Neutrophil (primary cell): Measurements from ENCODE around the gene C4A.
"Not testable (repeated sequence)": the region's sequence is repeated elsewhere in the genome, so short reads cannot be mapped to it uniquely, and the experiment has no call there.

Experiments used
- H3K27ac ChIP-seq: fragments of 200-600 bp; sonication (generic); 2 replicates; pipeline ENCODE4 v1.5.1; 2016; ENCODE audit warnings: mild to moderate bottlenecking, moderate library complexity
- H3K27me3 ChIP-seq: fragments of 200-600 bp; sonication (generic); 2 replicates; pipeline ENCODE4 v1.6.0; 2016; ENCODE audit warnings: mild to moderate bottlenecking
- H3K36me3 ChIP-seq: fragments of 200-600 bp; sonication (generic); 2 replicates; pipeline ENCODE4 v1.5.1; 2017
- H3K4me1 ChIP-seq, 2 experiments: fragments of 200-600 bp in 1 of 2; sonication (generic) in 1 of 2; 1 replicate in 1 of 2; 2 replicates in 1 of 2; pipeline versions ENCODE4 v1.5.1 to v1.6.1; 2013 to 2016; ENCODE audit warnings: low read depth in 1 of 2, low read length in 1 of 2, mild to moderate bottlenecking in 1 of 2, moderate library complexity in 1 of 2; ENCODE audit not compliant: control insufficient read depth in 1 of 2, insufficient read depth in 1 of 2
- H3K4me3 ChIP-seq, 2 experiments: fragments of 200-600 bp in 1 of 2; sonication (generic) in 1 of 2; 1 replicate in 1 of 2; 2 replicates in 1 of 2; pipeline ENCODE4 v1.5.1; 2013 to 2016; ENCODE audit warnings: low read depth in 1 of 2, low read length in 1 of 2, mild to moderate bottlenecking in 1 of 2, moderate library complexity in 1 of 2
- H3K9me3 ChIP-seq: fragments of 200-600 bp; sonication (generic); 2 replicates; pipeline ENCODE4 v1.5.1; 2016

Gene C4A

DNA sequence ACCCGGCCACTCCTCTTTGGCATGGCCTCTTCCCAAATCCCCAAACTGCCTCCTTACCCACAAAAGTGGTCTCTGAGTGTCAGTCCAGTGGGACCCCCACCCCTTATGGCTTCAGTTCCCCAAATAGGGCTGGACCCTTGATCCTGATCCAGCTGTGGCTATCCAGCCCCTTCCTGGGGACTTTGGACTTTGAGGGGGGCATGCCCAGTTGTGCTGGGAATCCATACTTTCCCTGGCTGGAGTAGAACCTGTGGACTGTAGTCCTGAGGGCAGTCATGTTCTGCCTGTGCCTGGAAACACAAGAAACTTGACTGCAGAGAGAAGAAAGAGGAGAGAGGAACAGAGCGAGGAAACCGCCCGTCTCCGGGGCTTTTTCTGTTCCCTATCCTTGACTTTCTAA lies 55.3 kb downstream of the C4A start:
- H3K27me3 ChIP-seq, H3K4me1 ChIP-seq, H3K36me3 ChIP-seq, H3K27ac ChIP-seq, H3K4me3 ChIP-seq, H3K9me3 ChIP-seq: not testable (repeated sequence)

DNA sequence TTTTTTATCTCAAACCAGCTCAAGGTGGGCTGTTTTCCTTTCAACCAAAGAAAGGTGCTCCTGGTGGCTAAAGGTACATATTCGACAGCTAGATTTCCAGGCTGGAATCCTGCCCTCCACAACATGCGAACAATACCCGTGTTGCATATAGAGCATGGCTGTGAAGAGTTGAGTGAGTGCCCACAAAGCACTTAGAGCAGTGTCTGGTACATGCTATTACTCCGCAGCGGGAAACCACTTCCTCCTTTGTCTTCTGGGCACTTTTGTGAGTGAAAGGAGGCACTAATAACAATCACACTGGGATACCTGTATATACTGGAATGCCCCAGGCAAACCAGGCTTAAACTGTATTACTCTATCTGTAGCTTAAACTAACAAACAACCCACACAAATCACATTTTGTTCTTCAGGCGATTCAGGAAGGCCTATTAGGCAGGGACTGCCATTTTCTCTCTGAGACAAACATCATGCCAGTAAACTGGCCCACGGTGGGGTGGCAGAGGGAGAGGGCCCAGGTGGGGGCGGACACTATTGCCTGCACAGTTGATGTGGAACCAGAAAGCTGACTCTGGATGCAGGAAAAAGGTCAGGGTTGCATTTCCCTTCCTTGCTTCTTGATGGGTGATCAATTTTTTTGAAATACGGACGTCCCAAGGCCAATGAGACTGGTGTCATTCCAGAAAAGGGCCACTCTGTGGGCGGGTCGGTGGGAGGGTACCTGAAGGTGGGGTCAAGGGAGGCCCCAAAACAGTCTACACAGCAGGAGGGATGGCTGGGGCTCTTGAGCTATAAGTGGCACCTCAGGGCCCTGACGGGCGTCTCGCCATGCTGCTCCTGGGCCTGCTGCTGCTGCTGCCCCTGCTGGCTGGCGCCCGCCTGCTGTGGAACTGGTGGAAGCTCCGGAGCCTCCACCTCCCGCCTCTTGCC lies 56.0 kb downstream of the C4A start, which contains the start of gene CYP21A2:
CYP21A2 (plus strand) TSS at position 818 of the 927 bp plus-strand sequence; CDS start at position 826, 8 bp downstream.
- H3K36me3 ChIP-seq, H3K27me3 ChIP-seq, H3K9me3 ChIP-seq: not testable (repeated sequence)

DNA sequence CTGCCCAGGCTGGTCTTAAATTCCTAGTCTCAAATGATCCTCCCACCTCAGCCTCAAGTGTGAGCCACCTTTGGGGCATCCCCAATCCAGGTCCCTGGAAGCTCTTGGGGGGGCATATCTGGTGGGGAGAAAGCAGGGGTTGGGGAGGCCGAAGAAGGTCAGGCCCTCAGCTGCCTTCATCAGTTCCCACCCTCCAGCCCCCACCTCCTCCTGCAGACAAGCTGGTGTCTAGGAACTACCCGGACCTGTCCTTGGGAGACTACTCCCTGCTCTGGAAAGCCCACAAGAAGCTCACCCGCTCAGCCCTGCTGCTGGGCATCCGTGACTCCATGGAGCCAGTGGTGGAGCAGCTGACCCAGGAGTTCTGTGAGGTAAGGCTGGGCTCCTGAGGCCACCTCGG lies 57.0 kb downstream of the C4A start:
- H3K36me3 ChIP-seq, H3K4me3 ChIP-seq, H3K4me1 ChIP-seq, H3K9me3 ChIP-seq, H3K27ac ChIP-seq, H3K27me3 ChIP-seq: not testable (repeated sequence)

More for the DNA sequence above, 56.0 kb downstream of the C4A start, which contains the start of gene CYP21A2:
- H3K4me3 ChIP-seq, H3K27ac ChIP-seq, H3K4me1 ChIP-seq: not testable (repeated sequence)

DNA sequence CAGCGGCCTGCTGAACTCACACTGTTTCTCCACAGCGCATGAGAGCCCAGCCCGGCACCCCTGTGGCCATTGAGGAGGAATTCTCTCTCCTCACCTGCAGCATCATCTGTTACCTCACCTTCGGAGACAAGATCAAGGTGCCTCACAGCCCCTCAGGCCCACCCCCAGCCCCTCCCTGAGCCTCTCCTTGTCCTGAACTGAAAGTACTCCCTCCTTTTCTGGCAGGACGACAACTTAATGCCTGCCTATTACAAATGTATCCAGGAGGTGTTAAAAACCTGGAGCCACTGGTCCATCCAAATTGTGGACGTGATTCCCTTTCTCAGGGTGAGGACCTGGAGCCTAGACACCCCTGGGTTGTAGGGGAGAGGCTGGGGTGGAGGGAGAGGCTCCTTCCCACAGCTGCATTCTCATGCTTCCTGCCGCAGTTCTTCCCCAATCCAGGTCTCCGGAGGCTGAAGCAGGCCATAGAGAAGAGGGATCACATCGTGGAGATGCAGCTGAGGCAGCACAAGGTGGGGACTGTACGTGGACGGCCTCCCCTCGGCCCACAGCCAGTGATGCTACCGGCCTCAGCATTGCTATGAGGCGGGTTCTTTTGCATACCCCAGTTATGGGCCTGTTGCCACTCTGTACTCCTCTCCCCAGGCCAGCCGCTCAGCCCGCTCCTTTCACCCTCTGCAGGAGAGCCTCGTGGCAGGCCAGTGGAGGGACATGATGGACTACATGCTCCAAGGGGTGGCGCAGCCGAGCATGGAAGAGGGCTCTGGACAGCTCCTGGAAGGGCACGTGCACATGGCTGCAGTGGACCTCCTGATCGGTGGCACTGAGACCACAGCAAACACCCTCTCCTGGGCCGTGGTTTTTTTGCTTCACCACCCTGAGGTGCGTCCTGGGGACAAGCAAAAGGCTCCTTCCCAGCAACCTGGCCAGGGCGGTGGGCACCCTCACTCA lies 57.7 kb downstream of the C4A start:
- H3K4me1 ChIP-seq, H3K36me3 ChIP-seq, H3K9me3 ChIP-seq, H3K27ac ChIP-seq, H3K27me3 ChIP-seq, H3K4me3 ChIP-seq: not testable (repeated sequence)

DNA sequence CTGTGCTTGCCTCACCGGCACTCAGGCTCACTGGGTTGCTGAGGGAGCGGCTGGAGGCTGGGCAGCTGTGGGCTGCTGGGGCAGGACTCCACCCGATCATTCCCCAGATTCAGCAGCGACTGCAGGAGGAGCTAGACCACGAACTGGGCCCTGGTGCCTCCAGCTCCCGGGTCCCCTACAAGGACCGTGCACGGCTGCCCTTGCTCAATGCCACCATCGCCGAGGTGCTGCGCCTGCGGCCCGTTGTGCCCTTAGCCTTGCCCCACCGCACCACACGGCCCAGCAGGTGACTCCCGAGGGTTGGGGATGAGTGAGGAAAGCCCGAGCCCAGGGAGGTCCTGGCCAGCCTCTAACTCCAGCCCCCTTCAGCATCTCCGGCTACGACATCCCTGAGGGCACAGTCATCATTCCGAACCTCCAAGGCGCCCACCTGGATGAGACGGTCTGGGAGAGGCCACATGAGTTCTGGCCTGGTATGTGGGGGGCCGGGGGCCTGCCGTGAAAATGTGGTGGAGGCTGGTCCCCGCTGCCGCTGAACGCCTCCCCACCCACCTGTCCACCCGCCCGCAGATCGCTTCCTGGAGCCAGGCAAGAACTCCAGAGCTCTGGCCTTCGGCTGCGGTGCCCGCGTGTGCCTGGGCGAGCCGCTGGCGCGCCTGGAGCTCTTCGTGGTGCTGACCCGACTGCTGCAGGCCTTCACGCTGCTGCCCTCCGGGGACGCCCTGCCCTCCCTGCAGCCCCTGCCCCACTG lies 58.6 kb downstream of the C4A start:
- H3K36me3 ChIP-seq, H3K4me3 ChIP-seq, H3K27ac ChIP-seq, H3K9me3 ChIP-seq, H3K4me1 ChIP-seq, H3K27me3 ChIP-seq: not testable (repeated sequence)

DNA sequence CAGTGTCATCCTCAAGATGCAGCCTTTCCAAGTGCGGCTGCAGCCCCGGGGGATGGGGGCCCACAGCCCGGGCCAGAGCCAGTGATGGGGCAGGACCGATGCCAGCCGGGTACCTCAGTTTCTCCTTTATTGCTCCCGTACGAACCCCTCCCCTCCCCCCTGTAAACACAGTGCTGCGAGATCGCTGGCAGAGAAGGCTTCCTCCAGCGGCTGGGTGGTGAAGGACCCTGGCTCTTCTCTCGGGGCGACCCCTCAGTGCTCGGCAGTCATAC lies 59.1 kb downstream of the C4A start:
- not testable (repeated sequence) for H3K27me3 ChIP-seq, H3K4me1 ChIP-seq, H3K4me3 ChIP-seq, H3K36me3 ChIP-seq, H3K27ac ChIP-seq, H3K9me3 ChIP-seq

DNA sequence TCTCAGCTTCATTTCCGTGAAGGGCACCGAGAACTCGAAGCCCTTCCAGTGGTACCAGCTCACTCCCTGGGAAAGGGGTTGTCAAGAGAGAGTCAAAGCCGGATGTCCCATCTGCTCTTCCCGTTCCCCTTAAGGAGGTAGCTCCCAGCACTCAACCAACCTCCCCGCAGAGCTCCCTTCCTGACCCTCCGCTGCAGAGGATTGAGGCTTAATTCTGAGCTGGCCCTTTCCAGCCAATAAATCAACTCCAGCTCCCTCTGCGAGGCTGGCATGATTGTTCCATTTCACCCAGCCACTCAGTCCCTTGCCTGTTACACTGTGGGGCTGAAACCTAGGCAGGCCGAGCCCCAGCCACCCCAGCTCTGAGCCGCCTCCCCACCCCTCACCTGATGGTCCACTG lies 59.5 kb downstream of the C4A start:
- not testable (repeated sequence) for H3K9me3 ChIP-seq, H3K27ac ChIP-seq, H3K4me3 ChIP-seq, H3K27me3 ChIP-seq, H3K36me3 ChIP-seq, H3K4me1 ChIP-seq

DNA sequence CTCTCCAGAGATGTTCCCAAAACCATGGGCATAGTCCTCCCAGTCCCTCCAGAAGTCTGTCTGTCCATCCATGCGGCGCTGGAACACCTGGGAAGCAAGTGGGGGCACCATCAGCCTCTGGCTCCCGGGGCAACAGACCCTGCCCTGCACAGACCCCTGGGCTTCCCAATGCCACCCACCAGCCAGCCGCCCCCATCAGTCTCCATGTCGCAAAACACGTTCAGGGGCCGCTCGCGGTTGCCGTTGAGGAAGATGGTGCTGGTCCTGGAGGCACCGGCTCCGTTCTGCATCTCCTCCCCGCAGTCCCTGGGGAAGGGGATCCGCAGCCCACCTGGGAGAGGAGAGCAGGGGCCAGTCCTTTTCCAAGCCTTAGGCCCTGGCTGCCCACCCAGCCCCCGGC lies 60.4 kb downstream of the C4A start:
- not testable (repeated sequence) for H3K27ac ChIP-seq, H3K4me3 ChIP-seq, H3K4me1 ChIP-seq, H3K36me3 ChIP-seq, H3K9me3 ChIP-seq, H3K27me3 ChIP-seq

DNA sequence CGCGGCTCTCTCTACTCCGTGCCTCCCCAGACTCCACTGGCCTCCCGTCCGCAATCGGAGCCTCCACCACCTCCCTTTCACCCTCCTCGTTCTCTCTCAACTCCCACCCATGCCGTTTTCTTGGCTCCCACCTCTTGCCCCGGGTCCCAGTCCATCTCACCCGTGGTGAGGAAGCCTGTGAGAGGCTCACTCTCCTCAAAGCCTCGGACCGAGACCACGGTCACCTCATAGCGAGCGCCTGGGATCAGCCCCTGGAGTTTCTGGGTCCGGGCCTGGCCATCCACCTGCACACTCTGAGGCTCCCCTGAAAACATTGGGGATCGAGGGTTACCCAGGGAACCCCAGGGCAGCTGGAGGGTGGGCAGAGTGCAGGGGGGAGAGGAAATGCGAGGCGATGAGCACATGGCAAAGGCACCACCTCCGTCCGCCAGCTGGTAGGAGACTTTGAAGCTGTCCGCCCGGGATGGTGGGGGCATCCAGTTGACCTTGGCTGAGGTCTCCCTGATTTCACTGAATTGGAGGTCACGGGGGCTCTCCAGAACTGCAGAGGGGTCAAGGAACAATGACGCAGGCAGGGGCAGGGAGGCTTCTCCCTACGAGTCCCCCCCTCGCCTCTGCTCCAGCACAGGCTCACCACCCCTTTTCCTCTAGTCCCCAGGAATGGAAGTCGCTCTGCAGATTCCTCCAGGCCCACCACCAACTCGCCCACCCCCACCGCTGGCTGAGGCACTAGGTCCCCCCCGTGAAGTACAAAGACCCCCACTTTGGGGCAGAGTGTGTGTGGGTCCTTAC lies 61.9 kb downstream of the C4A start:
- H3K9me3 ChIP-seq, H3K4me1 ChIP-seq, H3K4me3 ChIP-seq, H3K27me3 ChIP-seq, H3K27ac ChIP-seq, H3K36me3 ChIP-seq: not testable (repeated sequence)

DNA sequence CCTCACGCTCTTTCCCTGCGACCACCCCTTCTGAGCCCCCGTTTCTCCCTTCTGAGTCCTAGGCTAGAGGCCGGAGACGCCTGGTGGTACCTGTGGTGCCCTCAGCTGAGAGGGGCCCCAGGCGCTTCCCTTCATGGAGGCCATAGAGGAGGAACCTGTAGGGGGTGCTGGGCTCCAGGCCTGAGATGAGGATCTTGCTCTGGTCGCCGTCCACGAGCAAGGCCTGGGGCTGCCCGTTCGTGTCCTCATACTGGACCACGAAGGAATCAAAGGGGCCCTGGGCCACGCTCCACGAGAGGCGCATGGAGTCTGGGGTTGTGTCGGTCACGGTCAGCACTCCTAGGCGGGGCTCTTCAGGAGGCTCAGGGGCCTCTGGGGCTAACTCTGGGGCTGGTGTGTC lies 63.1 kb downstream of the C4A start:
- H3K27ac ChIP-seq, H3K27me3 ChIP-seq, H3K9me3 ChIP-seq, H3K36me3 ChIP-seq, H3K4me1 ChIP-seq, H3K4me3 ChIP-seq: not testable (repeated sequence)
